A549 (cell line): ENCODE results near the gene KHDC3L. TPM values are rescaled to one million over a fixed set of nuclear protein-coding genes. Genes with fewer than 3 reads are reported as not detected.

Experiments
- CBX2 ChIP-seq: fragments of 200-600 bp; sonication (generic); IDR thresholded peaks from 2 replicates; pipeline ENCODE4 v1.6.1; 2016; ENCODE audit warnings: low read depth, mild to moderate bottlenecking, borderline replicate concordance
- HOXA7 ChIP-seq: fragments of 250-450 bp; sonication (Bioruptor Pico); IDR thresholded peaks from 2 replicates; pipeline ENCODE4 v1.5.0; 2020; ENCODE audit warnings: mild to moderate bottlenecking, moderate library complexity
- JUNB ChIP-seq: fragments of >200 bp; sonication (Bioruptor Twin); formaldehyde crosslinking; IDR thresholded peaks from 2 replicates; pipeline ENCODE4 v1.6.1; 2016
- KDM1A ChIP-seq: fragments of 200-600 bp; sonication (generic); IDR thresholded peaks from 2 replicates; pipeline ENCODE4 v1.6.1; 2016; ENCODE audit warnings: low read depth, mild to moderate bottlenecking
- TP53 ChIP-seq: fragments of 250-450 bp; sonication (Bioruptor Pico); IDR thresholded peaks from 2 replicates; pipeline ENCODE4 v1.5.0; 2021; ENCODE audit warnings: mild to moderate bottlenecking, moderate library complexity
- polyA plus RNA-seq, 4 experiments: library from polyadenylated mRNA; depleted of rRNA in 3 of 4; stranded (reverse); fragments of >200 nt; fragmentation: RNase III in 1 of 4; extraction: RNeasy Plus Mini Kit Qiagen cat#74134 plus additional on column Dnase treatment in 1 of 4; gene quantifications; 2 replicates in 3 of 4; 3 replicates in 1 of 4; pipeline ENCODE4 v1.2.3, GENCODE V29; 2011 to 2017
- small RNA-seq, 6 experiments: library from RNA; depleted of rRNA; stranded (forward); fragments of <200 nt; gene quantifications; one replicate each; pipeline ENCODE3, GENCODE V24; 2012

KHDC3L gene
- polyA plus RNA-seq, 2 of the 4 experiments (the other 2 are of a cell fraction) = not detected

GRCh38 chr6:73413102-73413501, 50.6 kb downstream of the KHDC3L start (continued):
- TF ChIP-seq TP53 (no peak), CBX2 (no peak), JUNB (no peak), KDM1A (no peak), HOXA7 (CRISPR knock-in tag) (no peak)

Small RNA genes lying within 50 kb of the gene (small RNA-seq; reads per million reads assigned to genes)
- 0 to 1.6 (median 0.19) reads per million in 6 experiments for gene RPL39P3

Other genes starting within 250 kb of the KHDC3L start
- gene KHDC1L, start 137.2 kb upstream of the KHDC3L start, polyA plus RNA-seq (2011; rRNA removed) = 0.49 and 0.93 TPM in 2 replicates
- 0.31 TPM in 1 of 3 replicates, not detected in the others for gene KHDC1L, start 137.2 kb upstream of the KHDC3L start, polyA plus RNA-seq (2017; fragmentation: RNase III; extraction: RNeasy Plus Mini Kit Qiagen cat#74134 plus additional on column Dnase treatment)
- 5.2 and 6.4 TPM in 2 replicates for gene KHDC1, start 99.5 kb upstream of the KHDC3L start, polyA plus RNA-seq (2011; rRNA removed)
- 4.5 to 4.7 TPM (median 4.5 TPM) in 3 replicates for gene KHDC1, start 99.5 kb upstream of the KHDC3L start, polyA plus RNA-seq (2017; fragmentation: RNase III; extraction: RNeasy Plus Mini Kit Qiagen cat#74134 plus additional on column Dnase treatment)
- gene DPPA5, start 8.4 kb upstream of the KHDC3L start, polyA plus RNA-seq (2011; rRNA removed) = not detected in 2 replicates
- gene DPPA5, start 8.4 kb upstream of the KHDC3L start, polyA plus RNA-seq (2017; fragmentation: RNase III; extraction: RNeasy Plus Mini Kit Qiagen cat#74134 plus additional on column Dnase treatment) = not detected in 3 replicates
- gene OOEP, start 7.2 kb downstream of the KHDC3L start, polyA plus RNA-seq (2011; rRNA removed) = not detected in 2 replicates
- gene OOEP, start 7.2 kb downstream of the KHDC3L start, polyA plus RNA-seq (2017; fragmentation: RNase III; extraction: RNeasy Plus Mini Kit Qiagen cat#74134 plus additional on column Dnase treatment) = not detected in 3 replicates
- not detected in 2 replicates for gene DDX43, start 32.2 kb downstream of the KHDC3L start, polyA plus RNA-seq (2011; rRNA removed)
- not detected in 3 replicates for gene DDX43, start 32.2 kb downstream of the KHDC3L start, polyA plus RNA-seq (2017; fragmentation: RNase III; extraction: RNeasy Plus Mini Kit Qiagen cat#74134 plus additional on column Dnase treatment)
- 4.6 and 7.2 TPM in 2 replicates for gene CGAS, start 89.6 kb downstream of the KHDC3L start, polyA plus RNA-seq (2011; rRNA removed)
- 4.7 to 4.9 TPM (median 4.9 TPM) in 3 replicates for gene CGAS, start 89.6 kb downstream of the KHDC3L start, polyA plus RNA-seq (2017; fragmentation: RNase III; extraction: RNeasy Plus Mini Kit Qiagen cat#74134 plus additional on column Dnase treatment)
- 19.9 and 22.1 TPM in 2 replicates for gene MTO1, start 99.1 kb downstream of the KHDC3L start, polyA plus RNA-seq (2011; rRNA removed)
- 11.4 to 13.5 TPM (median 12.8 TPM) in 3 replicates for gene MTO1, start 99.1 kb downstream of the KHDC3L start, polyA plus RNA-seq (2017; fragmentation: RNase III; extraction: RNeasy Plus Mini Kit Qiagen cat#74134 plus additional on column Dnase treatment)
- 9,755 and 11,157 TPM in 2 replicates for gene EEF1A1, start 158.4 kb downstream of the KHDC3L start, polyA plus RNA-seq (2011; rRNA removed)
- gene EEF1A1, start 158.4 kb downstream of the KHDC3L start, polyA plus RNA-seq (2017; fragmentation: RNase III; extraction: RNeasy Plus Mini Kit Qiagen cat#74134 plus additional on column Dnase treatment) = 5,475 to 5,777 TPM (median 5,660 TPM) in 3 replicates